ENCODE data around the gene FARP1. TPM values are rescaled to one million over a fixed set of nuclear protein-coding genes. Genes with fewer than 3 reads are reported as not detected.

The FARP1 gene
- total and polyA plus RNA-seq, 2 of the 8 experiments (the other 6 are each of a cell fraction or from before 2014, with no cell fraction given): 24.7 to 104 TPM

DNA sequence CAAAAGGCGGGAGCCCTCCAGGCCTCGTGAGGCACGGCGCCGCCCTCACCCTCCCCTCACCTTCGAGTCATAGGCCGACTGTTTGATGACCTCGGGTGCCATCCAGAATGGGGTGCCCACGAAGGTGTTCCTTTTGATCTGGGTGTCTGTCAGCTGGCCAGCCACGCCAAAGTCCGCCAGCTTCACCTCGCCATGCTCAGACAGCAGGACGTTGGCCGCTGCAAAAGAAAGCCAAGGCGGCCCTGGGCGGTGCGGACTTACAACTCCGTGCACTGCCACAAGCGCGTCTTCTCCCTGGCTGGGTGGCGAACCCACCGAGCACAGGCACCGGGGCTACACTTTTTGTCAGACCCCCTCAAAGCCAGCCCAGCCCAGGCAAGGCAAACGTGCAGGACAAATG lies 331.9 kb downstream of the FARP1 start (continued):
- TF ChIP-seq, protein P1, sequence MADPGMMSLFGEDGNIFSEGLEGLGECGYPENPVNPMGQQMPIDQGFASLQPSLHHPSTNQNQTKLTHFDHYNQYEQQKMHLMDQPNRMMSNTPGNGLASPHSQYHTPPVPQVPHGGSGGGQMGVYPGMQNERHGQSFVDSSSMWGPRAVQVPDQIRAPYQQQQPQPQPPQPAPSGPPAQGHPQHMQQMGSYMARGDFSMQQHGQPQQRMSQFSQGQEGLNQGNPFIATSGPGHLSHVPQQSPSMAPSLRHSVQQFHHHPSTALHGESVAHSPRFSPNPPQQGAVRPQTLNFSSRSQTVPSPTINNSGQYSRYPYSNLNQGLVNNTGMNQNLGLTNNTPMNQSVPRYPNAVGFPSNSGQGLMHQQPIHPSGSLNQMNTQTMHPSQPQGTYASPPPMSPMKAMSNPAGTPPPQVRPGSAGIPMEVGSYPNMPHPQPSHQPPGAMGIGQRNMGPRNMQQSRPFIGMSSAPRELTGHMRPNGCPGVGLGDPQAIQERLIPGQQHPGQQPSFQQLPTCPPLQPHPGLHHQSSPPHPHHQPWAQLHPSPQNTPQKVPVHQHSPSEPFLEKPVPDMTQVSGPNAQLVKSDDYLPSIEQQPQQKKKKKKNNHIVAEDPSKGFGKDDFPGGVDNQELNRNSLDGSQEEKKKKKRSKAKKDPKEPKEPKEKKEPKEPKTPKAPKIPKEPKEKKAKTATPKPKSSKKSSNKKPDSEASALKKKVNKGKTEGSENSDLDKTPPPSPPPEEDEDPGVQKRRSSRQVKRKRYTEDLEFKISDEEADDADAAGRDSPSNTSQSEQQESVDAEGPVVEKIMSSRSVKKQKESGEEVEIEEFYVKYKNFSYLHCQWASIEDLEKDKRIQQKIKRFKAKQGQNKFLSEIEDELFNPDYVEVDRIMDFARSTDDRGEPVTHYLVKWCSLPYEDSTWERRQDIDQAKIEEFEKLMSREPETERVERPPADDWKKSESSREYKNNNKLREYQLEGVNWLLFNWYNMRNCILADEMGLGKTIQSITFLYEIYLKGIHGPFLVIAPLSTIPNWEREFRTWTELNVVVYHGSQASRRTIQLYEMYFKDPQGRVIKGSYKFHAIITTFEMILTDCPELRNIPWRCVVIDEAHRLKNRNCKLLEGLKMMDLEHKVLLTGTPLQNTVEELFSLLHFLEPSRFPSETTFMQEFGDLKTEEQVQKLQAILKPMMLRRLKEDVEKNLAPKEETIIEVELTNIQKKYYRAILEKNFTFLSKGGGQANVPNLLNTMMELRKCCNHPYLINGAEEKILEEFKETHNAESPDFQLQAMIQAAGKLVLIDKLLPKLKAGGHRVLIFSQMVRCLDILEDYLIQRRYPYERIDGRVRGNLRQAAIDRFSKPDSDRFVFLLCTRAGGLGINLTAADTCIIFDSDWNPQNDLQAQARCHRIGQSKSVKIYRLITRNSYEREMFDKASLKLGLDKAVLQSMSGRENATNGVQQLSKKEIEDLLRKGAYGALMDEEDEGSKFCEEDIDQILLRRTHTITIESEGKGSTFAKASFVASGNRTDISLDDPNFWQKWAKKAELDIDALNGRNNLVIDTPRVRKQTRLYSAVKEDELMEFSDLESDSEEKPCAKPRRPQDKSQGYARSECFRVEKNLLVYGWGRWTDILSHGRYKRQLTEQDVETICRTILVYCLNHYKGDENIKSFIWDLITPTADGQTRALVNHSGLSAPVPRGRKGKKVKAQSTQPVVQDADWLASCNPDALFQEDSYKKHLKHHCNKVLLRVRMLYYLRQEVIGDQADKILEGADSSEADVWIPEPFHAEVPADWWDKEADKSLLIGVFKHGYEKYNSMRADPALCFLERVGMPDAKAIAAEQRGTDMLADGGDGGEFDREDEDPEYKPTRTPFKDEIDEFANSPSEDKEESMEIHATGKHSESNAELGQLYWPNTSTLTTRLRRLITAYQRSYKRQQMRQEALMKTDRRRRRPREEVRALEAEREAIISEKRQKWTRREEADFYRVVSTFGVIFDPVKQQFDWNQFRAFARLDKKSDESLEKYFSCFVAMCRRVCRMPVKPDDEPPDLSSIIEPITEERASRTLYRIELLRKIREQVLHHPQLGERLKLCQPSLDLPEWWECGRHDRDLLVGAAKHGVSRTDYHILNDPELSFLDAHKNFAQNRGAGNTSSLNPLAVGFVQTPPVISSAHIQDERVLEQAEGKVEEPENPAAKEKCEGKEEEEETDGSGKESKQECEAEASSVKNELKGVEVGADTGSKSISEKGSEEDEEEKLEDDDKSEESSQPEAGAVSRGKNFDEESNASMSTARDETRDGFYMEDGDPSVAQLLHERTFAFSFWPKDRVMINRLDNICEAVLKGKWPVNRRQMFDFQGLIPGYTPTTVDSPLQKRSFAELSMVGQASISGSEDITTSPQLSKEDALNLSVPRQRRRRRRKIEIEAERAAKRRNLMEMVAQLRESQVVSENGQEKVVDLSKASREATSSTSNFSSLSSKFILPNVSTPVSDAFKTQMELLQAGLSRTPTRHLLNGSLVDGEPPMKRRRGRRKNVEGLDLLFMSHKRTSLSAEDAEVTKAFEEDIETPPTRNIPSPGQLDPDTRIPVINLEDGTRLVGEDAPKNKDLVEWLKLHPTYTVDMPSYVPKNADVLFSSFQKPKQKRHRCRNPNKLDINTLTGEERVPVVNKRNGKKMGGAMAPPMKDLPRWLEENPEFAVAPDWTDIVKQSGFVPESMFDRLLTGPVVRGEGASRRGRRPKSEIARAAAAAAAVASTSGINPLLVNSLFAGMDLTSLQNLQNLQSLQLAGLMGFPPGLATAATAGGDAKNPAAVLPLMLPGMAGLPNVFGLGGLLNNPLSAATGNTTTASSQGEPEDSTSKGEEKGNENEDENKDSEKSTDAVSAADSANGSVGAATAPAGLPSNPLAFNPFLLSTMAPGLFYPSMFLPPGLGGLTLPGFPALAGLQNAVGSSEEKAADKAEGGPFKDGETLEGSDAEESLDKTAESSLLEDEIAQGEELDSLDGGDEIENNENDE (IDR thresholded peaks at IDR 0.05; ENCODE audit: insufficient replicate concordance, low read length): no peak
- no peak for TF ChIP-seq BRCA1 (IDR thresholded peaks at IDR 0.05; ENCODE audit: low read depth, low read length)
- no peak for TF ChIP-seq CTBP2 (IDR thresholded peaks at IDR 0.05; ENCODE audit: borderline replicate concordance, insufficient read depth, insufficient read length, low read length)
- no peak for TF ChIP-seq FOSL1 (IDR thresholded peaks at IDR 0.05; ENCODE audit: insufficient read depth, low read depth, low read length)
- no peak for TF ChIP-seq SIX5 (IDR thresholded peaks at IDR 0.05; ENCODE audit: low read depth, low read length)
- TF ChIP-seq RXRA (IDR thresholded peaks at IDR 0.05; ENCODE audit: insufficient read depth, low read depth, low read length): no peak
- TF ChIP-seq KDM1A (IDR thresholded peaks at IDR 0.05; ENCODE audit: borderline replicate concordance, low read length): no peak
- no peak for TF ChIP-seq EGR1 (IDR thresholded peaks at IDR 0.05; ENCODE audit: borderline replicate concordance, low read depth, low read length)
- TF ChIP-seq YY1 (IDR thresholded peaks at IDR 0.05; ENCODE audit: low read depth, low read length): no peak
- no peak for TF ChIP-seq TAF1 (IDR thresholded peaks at IDR 0.05; ENCODE audit: low read depth, low read length)
- TF ChIP-seq NANOG (IDR thresholded peaks at IDR 0.05; ENCODE audit: insufficient read depth, low read depth, low read length, poor library complexity, severe bottlenecking): no peak
- TF ChIP-seq CEBPB (IDR thresholded peaks at IDR 0.05; ENCODE audit: low read depth, low read length): no peak
- TF ChIP-seq SUZ12 (IDR thresholded peaks at IDR 0.05; ENCODE audit: low read length): no peak

Data from H1 (cell line).